ENCODE measurements around the gene ATP2A1.

ATP2A1 gene

GRCh38 chr16:28842696-28843095, 35.6 kb upstream of the ATP2A1 start:
- H2AFZ ChIP-seq (ENCODE audit: low read depth, low read length) = no peak overlapping the region
- no peaks in the 10 kb centered on the region for H3K9me3 ChIP-seq (ENCODE audit: low read length)
- peaks cover 13% of the 10 kb centered on the region for H3K4me1 ChIP-seq (ENCODE audit: insufficient read depth, low read length)
- no peak overlapping the region for H3K4me3 ChIP-seq (ENCODE audit: low read length)
- H3K27me3 ChIP-seq (ENCODE audit: insufficient read depth, low read length) = no peaks in the 10 kb centered on the region
- peaks cover 41% of the 10 kb centered on the region for H3K36me3 ChIP-seq (ENCODE audit: insufficient read depth, low read length)

GRCh38 chr16:28843766-28844165, 34.5 kb upstream of the ATP2A1 start:
- Histone ChIP-seq H3K27me3 (ENCODE audit: insufficient read depth, low read length) (no peaks in the 10 kb centered on the region), H2AFZ (ENCODE audit: low read depth, low read length) (no peak overlapping the region), H3K4me1 (ENCODE audit: insufficient read depth, low read length) (peaks cover 13% of the 10 kb centered on the region), H3K9me3 (ENCODE audit: low read length) (no peaks in the 10 kb centered on the region), H3K4me3 (ENCODE audit: low read length) (no peak overlapping the region), H3K36me3 (ENCODE audit: insufficient read depth, low read length) (peaks cover 32% of the 10 kb centered on the region)

- H3K9me3 ChIP-seq (ENCODE audit: low read length) = no peaks in the 10 kb centered on the region
- peaks cover 32% of the 10 kb centered on the region for H3K36me3 ChIP-seq (ENCODE audit: insufficient read depth, low read length)
- no peaks in the 10 kb centered on the region for H3K27me3 ChIP-seq (ENCODE audit: insufficient read depth, low read length)
- no peak overlapping the region for H3K4me3 ChIP-seq (ENCODE audit: low read length)
- no peak overlapping the region for H2AFZ ChIP-seq (ENCODE audit: low read depth, low read length)
- H3K4me1 ChIP-seq (ENCODE audit: insufficient read depth, low read length) = peaks cover 13% of the 10 kb centered on the region
Observed at GRCh38 chr16:28844226-28844885, 33.9 kb upstream of the ATP2A1 start.

- Histone ChIP-seq H3K27me3 (ENCODE audit: insufficient read depth, low read length) (no peaks in the 10 kb centered on the region), H2AFZ (ENCODE audit: low read depth, low read length) (no peak overlapping the region), H3K4me1 (ENCODE audit: insufficient read depth, low read length) (peaks cover 13% of the 10 kb centered on the region), H3K4me3 (ENCODE audit: low read length) (peak overlapping the region; percentile 93), H3K9me3 (ENCODE audit: low read length) (no peaks in the 10 kb centered on the region), H3K36me3 (ENCODE audit: insufficient read depth, low read length) (peaks cover 32% of the 10 kb centered on the region)
Observed at GRCh38 chr16:28845293-28845692, 33.0 kb upstream of the ATP2A1 start.

GRCh38 chr16:28845761-28846079, 32.6 kb upstream of the ATP2A1 start:
- Histone ChIP-seq H2AFZ (ENCODE audit: low read depth, low read length) (peak overlapping the region; percentile 8), H3K9me3 (ENCODE audit: low read length) (no peaks in the 10 kb centered on the region), H3K4me1 (ENCODE audit: insufficient read depth, low read length) (peaks cover 13% of the 10 kb centered on the region), H3K4me3 (ENCODE audit: low read length) (peak overlapping the region; percentile 93), H3K27me3 (ENCODE audit: insufficient read depth, low read length) (no peaks in the 10 kb centered on the region), H3K36me3 (ENCODE audit: insufficient read depth, low read length) (peaks cover 32% of the 10 kb centered on the region)

- peak within 1 kb of the TSS; percentile 93 for H3K4me3 ChIP-seq (ENCODE audit: low read length)
- H3K9me3 ChIP-seq (ENCODE audit: low read length) = no peaks in the 10 kb centered on the region
- peak within 1 kb of the TSS; percentile 75 for H2AFZ ChIP-seq (ENCODE audit: low read depth, low read length)
Observed at GRCh38 chr16:28846080-28846932, 32.0 kb upstream of the ATP2A1 start, which contains the start of gene TUFM. Gene TUFM, minus strand, starts transcription at chr16:28846348. Its CDS starts 79 bp downstream, at chr16:28846269.

GRCh38 chr16:28846933-28847273, 31.4 kb upstream of the ATP2A1 start:
- peaks cover 31% of the 10 kb centered on the region for H3K36me3 ChIP-seq (ENCODE audit: insufficient read depth, low read length)
- H2AFZ ChIP-seq (ENCODE audit: low read depth, low read length) = peak overlapping the region; percentile 75
- H3K27me3 ChIP-seq (ENCODE audit: insufficient read depth, low read length) = no peaks in the 10 kb centered on the region
- peak overlapping the region; percentile 93 for H3K4me3 ChIP-seq (ENCODE audit: low read length)
- peaks cover 13% of the 10 kb centered on the region for H3K4me1 ChIP-seq (ENCODE audit: insufficient read depth, low read length)
- no peaks in the 10 kb centered on the region for H3K9me3 ChIP-seq (ENCODE audit: low read length)

More at GRCh38 chr16:28846080-28846932, 32.0 kb upstream of the ATP2A1 start, which contains the start of gene TUFM:
- Histone ChIP-seq H3K27me3 (ENCODE audit: insufficient read depth, low read length) (no peaks in the 10 kb centered on the region), H3K36me3 (ENCODE audit: insufficient read depth, low read length) (peaks cover 32% of the 10 kb centered on the region), H3K4me1 (ENCODE audit: insufficient read depth, low read length) (peaks cover 13% of the 10 kb centered on the region)

- Histone ChIP-seq H3K9me3 (ENCODE audit: low read length) (no peaks in the 10 kb centered on the region), H3K4me3 (ENCODE audit: low read length) (no peak overlapping the region), H2AFZ (ENCODE audit: low read depth, low read length) (no peak overlapping the region), H3K27me3 (ENCODE audit: insufficient read depth, low read length) (no peaks in the 10 kb centered on the region), H3K36me3 (ENCODE audit: insufficient read depth, low read length) (no peaks in the 10 kb centered on the region), H3K4me1 (ENCODE audit: insufficient read depth, low read length) (no peaks in the 10 kb centered on the region)
Observed at GRCh38 chr16:28858421-28858820, 19.9 kb upstream of the ATP2A1 start.

GRCh38 chr16:28859326-28859725, 19.0 kb upstream of the ATP2A1 start:
- Histone ChIP-seq H3K36me3 (ENCODE audit: insufficient read depth, low read length) (no peaks in the 10 kb centered on the region), H2AFZ (ENCODE audit: low read depth, low read length) (no peak overlapping the region), H3K4me1 (ENCODE audit: insufficient read depth, low read length) (peaks cover 3% of the 10 kb centered on the region), H3K4me3 (ENCODE audit: low read length) (no peak overlapping the region), H3K27me3 (ENCODE audit: insufficient read depth, low read length) (no peaks in the 10 kb centered on the region), H3K9me3 (ENCODE audit: low read length) (no peaks in the 10 kb centered on the region)

GRCh38 chr16:28863929-28864793, 14.1 kb upstream of the ATP2A1 start:
- H3K9me3 ChIP-seq (ENCODE audit: low read length) = no peaks in the 10 kb centered on the region
- H3K36me3 ChIP-seq (ENCODE audit: insufficient read depth, low read length) = peaks cover 15% of the 10 kb centered on the region
- H3K27me3 ChIP-seq (ENCODE audit: insufficient read depth, low read length) = no peaks in the 10 kb centered on the region
- peaks cover 13% of the 10 kb centered on the region for H3K4me1 ChIP-seq (ENCODE audit: insufficient read depth, low read length)
- H3K4me3 ChIP-seq (ENCODE audit: low read length) = peak overlapping the region; percentile 69
- H2AFZ ChIP-seq (ENCODE audit: low read depth, low read length) = peak overlapping the region; percentile 13

GRCh38 chr16:28865001-28865688, 13.1 kb upstream of the ATP2A1 start:
- Histone ChIP-seq H3K9me3 (ENCODE audit: low read length) (no peaks in the 10 kb centered on the region), H3K4me1 (ENCODE audit: insufficient read depth, low read length) (peaks cover 13% of the 10 kb centered on the region), H2AFZ (ENCODE audit: low read depth, low read length) (no peak overlapping the region), H3K36me3 (ENCODE audit: insufficient read depth, low read length) (peaks cover 25% of the 10 kb centered on the region), H3K4me3 (ENCODE audit: low read length) (peak overlapping the region; percentile 69), H3K27me3 (ENCODE audit: insufficient read depth, low read length) (no peaks in the 10 kb centered on the region)

- Histone ChIP-seq H3K36me3 (ENCODE audit: insufficient read depth, low read length) (peaks cover 31% of the 10 kb centered on the region), H3K4me1 (ENCODE audit: insufficient read depth, low read length) (peaks cover 13% of the 10 kb centered on the region), H3K4me3 (ENCODE audit: low read length) (no peak overlapping the region), H2AFZ (ENCODE audit: low read depth, low read length) (no peak overlapping the region), H3K27me3 (ENCODE audit: insufficient read depth, low read length) (no peaks in the 10 kb centered on the region), H3K9me3 (ENCODE audit: low read length) (no peaks in the 10 kb centered on the region)
Observed at GRCh38 chr16:28865722-28866453, 12.4 kb upstream of the ATP2A1 start.

Measured in neuron (in vitro differentiated cells).